Ascending aorta (tissue), 2 donors: ENCODE data around the gene THSD1. TPM values are rescaled to one million over a fixed set of nuclear protein-coding genes. Genes with fewer than 3 reads are reported as not detected.
"Not testable (repeated sequence)": the region's sequence is repeated elsewhere in the genome, so short reads cannot be mapped to it uniquely, and the experiment has no call there.

Source experiments
- DNase-seq, 2 donors: peaks; one replicate each; pipeline ENCODE4 v3.0.0-alpha.2; 2019; ENCODE audit warnings: low spot score in 2 of 2
- H3K27ac ChIP-seq, 2 donors: fragments of 200-600 bp; sonication (generic); one replicate each; pipeline ENCODE4 v1.5.1; 2016 to 2017; ENCODE audit warnings: mild to moderate bottlenecking in 1 of 2
- H3K27me3 ChIP-seq: fragments of 200-600 bp; sonication (generic); one replicate; pipeline ENCODE4 v1.5.1; 2017
- H3K36me3 ChIP-seq, 2 donors: fragments of 200-600 bp; sonication (generic); one replicate each; pipeline ENCODE4 v1.5.1; 2016
- H3K4me1 ChIP-seq, 2 donors: fragments of 200-600 bp; sonication (generic); one replicate each; pipeline ENCODE4 v1.5.1; 2016 to 2017; ENCODE audit warnings: mild to moderate bottlenecking in 1 of 2
- H3K4me3 ChIP-seq, 2 donors: fragments of 200-600 bp; sonication (generic); one replicate each; pipeline ENCODE4 v1.5.1; 2016 to 2017; ENCODE audit warnings: mild to moderate bottlenecking in 1 of 2
- H3K9me3 ChIP-seq, 2 donors: fragments of 200-600 bp; sonication (generic); one replicate each; pipeline ENCODE4 v1.5.1; 2016
- intact Hi-C: fragments of 100-400 bp; cut with DNase I; formaldehyde crosslinking; loops from one replicate; pipeline ENCODE4 v1.15.1; 2023
- total RNA-seq: library from RNA; depleted of rRNA; stranded (reverse); fragments of >200 nt; gene quantifications from one replicate; pipeline ENCODE4 v1.1.0, GENCODE V29; 2016
- TF ChIP-seq, protein P1 (sequence below), 3 experiments: fragments of 200-600 bp in 2 of 3; fragments of 450-650 bp in 1 of 3; sonication (generic) in 2 of 3; IDR thresholded peaks; one replicate each; pipeline ENCODE4 v1.5.1; 2016 to 2019; ENCODE audit warnings: antibody characterized with exemption in 3 of 3, mild to moderate bottlenecking in 1 of 3, moderate library complexity in 1 of 3

THSD1 gene
- total RNA-seq, 1 donor from 2014 or later: 27.4 TPM

- no peak overlapping the region for H3K4me3 ChIP-seq
- no peaks in the 10 kb centered on the region for H3K27me3 ChIP-seq
- intact Hi-C loops: no loop called here
- no peaks in the 10 kb centered on the region for H3K9me3 ChIP-seq
- H3K36me3 ChIP-seq: no peaks in the 10 kb centered on the region
- TF ChIP-seq, protein P1, sequence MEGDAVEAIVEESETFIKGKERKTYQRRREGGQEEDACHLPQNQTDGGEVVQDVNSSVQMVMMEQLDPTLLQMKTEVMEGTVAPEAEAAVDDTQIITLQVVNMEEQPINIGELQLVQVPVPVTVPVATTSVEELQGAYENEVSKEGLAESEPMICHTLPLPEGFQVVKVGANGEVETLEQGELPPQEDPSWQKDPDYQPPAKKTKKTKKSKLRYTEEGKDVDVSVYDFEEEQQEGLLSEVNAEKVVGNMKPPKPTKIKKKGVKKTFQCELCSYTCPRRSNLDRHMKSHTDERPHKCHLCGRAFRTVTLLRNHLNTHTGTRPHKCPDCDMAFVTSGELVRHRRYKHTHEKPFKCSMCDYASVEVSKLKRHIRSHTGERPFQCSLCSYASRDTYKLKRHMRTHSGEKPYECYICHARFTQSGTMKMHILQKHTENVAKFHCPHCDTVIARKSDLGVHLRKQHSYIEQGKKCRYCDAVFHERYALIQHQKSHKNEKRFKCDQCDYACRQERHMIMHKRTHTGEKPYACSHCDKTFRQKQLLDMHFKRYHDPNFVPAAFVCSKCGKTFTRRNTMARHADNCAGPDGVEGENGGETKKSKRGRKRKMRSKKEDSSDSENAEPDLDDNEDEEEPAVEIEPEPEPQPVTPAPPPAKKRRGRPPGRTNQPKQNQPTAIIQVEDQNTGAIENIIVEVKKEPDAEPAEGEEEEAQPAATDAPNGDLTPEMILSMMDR (IDR thresholded peaks at IDR 0.05): no peak
- no peak overlapping the region for H3K27ac ChIP-seq
- DNase-seq: no peak
- H3K4me1 ChIP-seq: no peaks in the 10 kb centered on the region
Observed at GRCh38 chr13:52348071-52348470, 57.9 kb downstream of the THSD1 start.

- TF ChIP-seq, protein P1 (IDR thresholded peaks at IDR 0.05): no peak
- intact Hi-C loops: no loop called here
- Histone ChIP-seq H3K27ac (no peak overlapping the region), H3K9me3 (no peaks in the 10 kb centered on the region), H3K27me3 (no peaks in the 10 kb centered on the region), H3K36me3 (no peaks in the 10 kb centered on the region), H3K4me3 (no peak overlapping the region), H3K4me1 (no peaks in the 10 kb centered on the region)
- DNase-seq: no peak
Observed at GRCh38 chr13:52345631-52346251, 60.2 kb downstream of the THSD1 start.

DNA sequence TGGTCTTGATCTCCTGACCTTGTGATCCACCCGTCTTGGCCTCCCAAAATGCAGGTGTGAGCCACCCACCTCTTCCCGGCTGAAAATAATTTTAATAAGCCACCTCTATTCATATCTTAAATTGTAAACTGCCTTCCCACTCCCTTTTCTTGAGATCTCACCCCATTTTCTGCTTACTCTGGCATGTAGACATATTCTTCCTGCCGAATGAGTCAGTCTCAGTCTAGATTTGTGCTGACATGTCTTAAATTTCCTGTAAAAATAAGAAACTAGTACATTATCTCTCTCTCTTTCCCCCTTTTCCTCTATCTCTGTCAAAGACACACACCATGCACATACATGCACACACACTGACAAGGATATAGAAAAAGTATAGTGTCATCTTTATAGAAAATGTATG, 60.9 kb downstream of the THSD1 start:
- no peaks in the 10 kb centered on the region for H3K9me3 ChIP-seq
- no peaks in the 10 kb centered on the region for H3K27me3 ChIP-seq
- intact Hi-C loops: no loop called here
- no peak overlapping the region for H3K27ac ChIP-seq
- H3K36me3 ChIP-seq: no peaks in the 10 kb centered on the region
- no peaks in the 10 kb centered on the region for H3K4me1 ChIP-seq
- TF ChIP-seq, protein P1 (IDR thresholded peaks at IDR 0.05): no peak
- no peak overlapping the region for H3K4me3 ChIP-seq
- DNase-seq: no peak

- DNase-seq: no peak
- TF ChIP-seq, protein P1 (IDR thresholded peaks at IDR 0.05): no peak
- Histone ChIP-seq H3K27ac (no peak overlapping the region), H3K4me3 (no peak overlapping the region), H3K9me3 (no peaks in the 10 kb centered on the region), H3K4me1 (no peaks in the 10 kb centered on the region), H3K36me3 (no peaks in the 10 kb centered on the region), H3K27me3 (no peaks in the 10 kb centered on the region)
- intact Hi-C loops: no loop called here
Observed at GRCh38 chr13:52344108-52344507, 61.9 kb downstream of the THSD1 start.

- DNase-seq, H3K9me3 ChIP-seq, intact Hi-C loops, H3K27ac ChIP-seq, H3K4me1 ChIP-seq, H3K36me3 ChIP-seq, H3K4me3 ChIP-seq, H3K27me3 ChIP-seq: not testable (repeated sequence)
Observed at GRCh38 chr13:52342203-52342602, 63.8 kb downstream of the THSD1 start.

DNA sequence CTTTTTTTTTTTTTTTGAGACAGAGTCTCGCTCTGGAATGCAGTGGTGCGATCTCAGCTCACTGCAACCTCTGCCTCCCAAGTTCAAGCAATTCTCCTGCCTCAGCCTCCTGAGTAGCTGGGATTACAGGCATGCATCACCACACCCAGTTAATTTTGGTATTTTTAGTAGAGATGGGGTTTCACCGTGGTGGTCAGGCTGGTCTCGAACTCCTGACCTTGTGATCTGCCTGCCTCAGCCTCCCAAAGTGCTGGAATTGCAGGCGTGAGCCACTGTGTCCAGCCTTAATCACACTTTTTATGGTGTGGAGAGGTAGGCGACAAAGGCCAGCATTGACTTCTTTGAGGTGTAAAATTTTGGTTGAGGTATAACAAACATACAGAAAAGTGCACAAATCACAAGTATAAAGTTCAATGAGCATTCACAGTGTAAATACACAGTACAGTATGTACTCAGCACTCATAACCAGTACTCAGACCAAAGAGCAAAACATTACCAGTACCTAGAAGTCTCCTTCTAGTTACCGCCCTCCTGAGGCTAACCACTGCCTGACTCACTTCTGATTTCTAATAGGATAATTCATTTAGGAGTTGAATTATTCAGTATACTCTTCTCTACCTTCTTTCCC, 68.0 kb downstream of the THSD1 start:
- H3K27ac ChIP-seq, DNase-seq, intact Hi-C loops, H3K4me3 ChIP-seq, H3K9me3 ChIP-seq, H3K36me3 ChIP-seq, H3K4me1 ChIP-seq, H3K27me3 ChIP-seq: not testable (repeated sequence)

GRCh38 chr13:52334107-52334506, 71.9 kb downstream of the THSD1 start:
- H3K36me3 ChIP-seq, H3K4me1 ChIP-seq, intact Hi-C loops, H3K27me3 ChIP-seq, H3K9me3 ChIP-seq, DNase-seq, H3K4me3 ChIP-seq, H3K27ac ChIP-seq: not testable (repeated sequence)

GRCh38 chr13:52331844-52332243, 74.1 kb downstream of the THSD1 start:
- H3K36me3 ChIP-seq, H3K27ac ChIP-seq, DNase-seq, H3K27me3 ChIP-seq, H3K4me3 ChIP-seq, intact Hi-C loops, H3K9me3 ChIP-seq, H3K4me1 ChIP-seq: not testable (repeated sequence)
